LNCAP (cell line): ENCODE data around the gene NBAS.

ENCODE experiments used
- CTCF ChIP-seq: fragments of 450-650 bp; IDR thresholded peaks from 2 replicates; pipeline ENCODE4 v1.5.1; 2017; ENCODE audit warnings: mild to moderate bottlenecking

The NBAS gene

GRCh38 chr2:15169326-15170069 lies 391.6 kb downstream of the NBAS start:
- no peak for TF ChIP-seq CTCF

GRCh38 chr2:15168116-15168515 lies 393.0 kb downstream of the NBAS start:
- no peak for TF ChIP-seq CTCF

GRCh38 chr2:15166878-15167277 lies 394.3 kb downstream of the NBAS start:
- TF ChIP-seq CTCF = no peak

GRCh38 chr2:15163326-15163725 lies 397.8 kb downstream of the NBAS start:
- no peak for TF ChIP-seq CTCF

GRCh38 chr2:15162620-15163019 lies 398.5 kb downstream of the NBAS start:
- no peak for TF ChIP-seq CTCF

- TF ChIP-seq CTCF = no peak
Observed at GRCh38 chr2:15160201-15160991, 400.7 kb downstream of the NBAS start.

GRCh38 chr2:15159751-15160177 lies 401.4 kb downstream of the NBAS start:
- TF ChIP-seq CTCF = peak; percentile 68
